B cell (primary cell): ENCODE data around the gene CLEC4A. TPM values are rescaled to one million over a fixed set of nuclear protein-coding genes. Genes with fewer than 3 reads are reported as not detected.
"Not testable (repeated sequence)": the region's sequence is repeated elsewhere in the genome, so short reads cannot be mapped to it uniquely, and the experiment has no call there.

Experiments used
- ATAC-seq: fragments of 200-7000 bp; cut with Tn5 transposase; one replicate; pipeline ENCODE4 v1.10.0; 2021; ENCODE audit warnings: low read depth, mild to moderate bottlenecking, moderate number of reproducible peaks, moderate library complexity
- CTCF ChIA-PET: fragments of 350-600 bp; sonication (Branson Sonifier 250); formaldehyde crosslinking; loops from one replicate; lab custom pipeline; 2021; ENCODE audit warnings: antibody characterized with exemption, inconsistent platforms; lab: Charles Lee
- POLR2A ChIA-PET: fragments of 350-600 bp; sonication (Branson Sonifier 250); formaldehyde crosslinking; loops from one replicate; lab custom pipeline; 2021; ENCODE audit warnings: antibody characterized with exemption; lab: Charles Lee
- DNase-seq: peaks from one replicate; pipeline ENCODE4 v3.0.0; 2013
- H2AFZ ChIP-seq: 2 replicates; pipeline ENCODE4 v1.6.1; 2012; ENCODE audit warnings: mild to moderate bottlenecking, low read depth, low read length; ENCODE audit not compliant: insufficient read depth, poor library complexity, severe bottlenecking
- H3K27ac ChIP-seq, 2 donors: 1 replicate in 1 of 2; 2 replicates in 1 of 2; pipeline ENCODE4 v1.5.1; 2012 to 2013; ENCODE audit warnings: low read length in 2 of 2, mild to moderate bottlenecking in 2 of 2, moderate library complexity in 1 of 2
- H3K27me3 ChIP-seq, 4 experiments: fragments of 200-600 bp in 1 of 4; sonication (generic) in 1 of 4; replicated peaks in 1 of 4; 1 replicate in 2 of 4; 2 replicates in 2 of 4; pipeline versions ENCODE4 v1.6.1 to v1.7.0; 2013 to 2016; ENCODE audit warnings: low read length in 3 of 4, mild to moderate bottlenecking in 2 of 4, mixed read lengths in 1 of 4, moderate library complexity in 1 of 4; ENCODE audit not compliant: insufficient read depth in 4 of 4, control insufficient read depth in 3 of 4; ENCODE audit errors: control extremely low read depth in 1 of 4
- H3K36me3 ChIP-seq, 2 experiments: replicated peaks in 1 of 2; 1 replicate in 1 of 2; 2 replicates in 1 of 2; pipeline versions ENCODE4 v1.6.1 to v1.7.1; 2013; ENCODE audit warnings: low read length in 1 of 2; ENCODE audit not compliant: insufficient read depth in 2 of 2, control insufficient read depth in 1 of 2; ENCODE audit errors: control extremely low read depth in 1 of 2, extremely low read depth in 1 of 2
- H3K4me1 ChIP-seq, 2 donors: fragments of 200-600 bp in 1 of 2; sonication (generic) in 1 of 2; 1 replicate in 1 of 2; 2 replicates in 1 of 2; pipeline versions ENCODE4 v1.5.1 to v1.6.1; 2013 to 2017; ENCODE audit warnings: low read length in 2 of 2; ENCODE audit not compliant: control insufficient read depth in 2 of 2, insufficient read depth in 2 of 2
- H3K4me2 ChIP-seq: replicated peaks from 2 replicates; pipeline ENCODE3; 2012; ENCODE audit warnings: mild to moderate bottlenecking, low read depth, low read length; ENCODE audit not compliant: poor library complexity, severe bottlenecking
- H3K4me3 ChIP-seq, 5 experiments: fragments of 200-600 bp in 1 of 5; sonication (generic) in 1 of 5; 1 replicate in 3 of 5; 2 replicates in 2 of 5; pipeline versions ENCODE4 v1.5.1 to v1.7.0; 2011 to 2016; ENCODE audit warnings: low read length in 4 of 5, mild to moderate bottlenecking in 4 of 5, low read depth in 2 of 5, control low read depth in 1 of 5, moderate library complexity in 1 of 5; ENCODE audit not compliant: insufficient read depth in 1 of 5; ENCODE audit errors: control extremely low read depth in 1 of 5, extremely low read depth in 1 of 5
- H3K79me2 ChIP-seq: fragments of 200-600 bp; sonication (generic); one replicate; pipeline ENCODE4 v1.6.0; 2016; ENCODE audit warnings: low read length; ENCODE audit not compliant: control insufficient read depth, insufficient read depth
- H3K9ac ChIP-seq: fragments of 200-600 bp; sonication (generic); 2 replicates; pipeline ENCODE4 v1.6.1; 2017; ENCODE audit warnings: mild to moderate bottlenecking, low read length, moderate library complexity
- H3K9me3 ChIP-seq, 3 donors: one replicate each; pipeline versions ENCODE4 v1.6.1 to v1.7.1; 2013; ENCODE audit warnings: low read length in 2 of 3; ENCODE audit not compliant: control insufficient read depth in 2 of 3, insufficient read depth in 1 of 3; ENCODE audit errors: control extremely low read depth in 1 of 3
- H4K20me1 ChIP-seq: 2 replicates; pipeline ENCODE4 v1.6.0; 2012; ENCODE audit warnings: mild to moderate bottlenecking, low read length; ENCODE audit not compliant: insufficient read depth, control insufficient read depth, poor library complexity, severe bottlenecking
- H3K27ac Mint-ChIP-seq: one replicate; pipeline ENCODE4 v1.8.0; 2021; ENCODE audit warnings: mixed read lengths
- H3K27me3 Mint-ChIP-seq: one replicate; pipeline ENCODE4 v1.8.0; 2021; ENCODE audit warnings: mixed read lengths
- H3K4me1 Mint-ChIP-seq: one replicate; pipeline ENCODE4 v1.8.0; 2021; ENCODE audit warnings: mixed read lengths
- H3K4me3 Mint-ChIP-seq: one replicate; pipeline ENCODE4 v1.8.0; 2021; ENCODE audit warnings: mixed read lengths
- H3K9me3 Mint-ChIP-seq: one replicate; pipeline ENCODE4 v1.8.0; 2022; ENCODE audit warnings: mixed read lengths; ENCODE audit not compliant: insufficient read depth
- CTCF ChIP-seq: fragments of 200-600 bp; IDR thresholded peaks from one replicate; pipeline ENCODE4 v1.8.0; 2022; ENCODE audit warnings: antibody characterized with exemption, mild to moderate bottlenecking
- EZH2 ChIP-seq: IDR thresholded peaks from 2 replicates; pipeline ENCODE4 v1.6.1; 2012; ENCODE audit warnings: borderline replicate concordance, low read depth, mild to moderate bottlenecking, moderate library complexity, low read length; ENCODE audit not compliant: insufficient read depth, poor library complexity, severe bottlenecking
- WGBS: methylation state at CpG from one replicate; pipeline ENCODE4 v1.1.5; 2013; ENCODE audit warnings: missing lambda C conversion rate; ENCODE audit not compliant: insufficient coverage; 5-methylcytosine and 5-hydroxymethylcytosine counted together
- intact Hi-C: fragments of 100-400 bp; cut with micrococcal nuclease; formaldehyde crosslinking; loops from one replicate; pipeline ENCODE4 v1.10.0; 2022
- polyA plus RNA-seq: library from polyadenylated mRNA; depleted of rRNA; stranded (reverse); fragments of >200 nt; gene quantifications from 2 replicates; pipeline ENCODE4 v1.2.3, GENCODE V29; 2012
- total RNA-seq, 2 donors: library from RNA; stranded (reverse); fragments of 120-200 nt in 1 of 2; gene quantifications; 1 replicate in 1 of 2; 2 replicates in 1 of 2; pipeline versions ENCODE4 v1.2.3 to v1.2.4, GENCODE V29; 2013 to 2022

Gene CLEC4A
- total and polyA plus RNA-seq, 2 donors (not counting 1 experiment from before 2014, with no cell fraction given): 1.6 to 6.1 TPM

GRCh38 chr12:8120072-8120713, 3.2 kb upstream of the CLEC4A start:
- no peak overlapping the region for H3K4me3 ChIP-seq
- no peak for TF ChIP-seq CTCF
- no peak for TF ChIP-seq EZH2
- no peak overlapping the region for H2AFZ ChIP-seq
- CTCF ChIA-PET: interaction anchor here (2.7 kb wide), 1 partner anchor 11 kb away, joined by 12 read pairs; no protein-coding TSS in a partner anchor
- H3K9me3 Mint-ChIP-seq: no peaks in the 10 kb centered on the region
- H3K79me2 ChIP-seq: peaks cover under 1% of the 10 kb centered on the region
- no peak overlapping the region for H3K4me3 Mint-ChIP-seq
- ATAC-seq: no peak
- H4K20me1 ChIP-seq: no peaks in the 10 kb centered on the region
- POLR2A ChIA-PET: no interaction called here
- peaks cover 0 to 1% of the 10 kb centered on the region in 2 experiments for H3K36me3 ChIP-seq
- H3K4me1 Mint-ChIP-seq: peaks cover 24% of the 10 kb centered on the region
- H3K27ac Mint-ChIP-seq: no peak overlapping the region
- H3K9ac ChIP-seq: no peak overlapping the region
- no peak overlapping the region for H3K27ac ChIP-seq
- H3K4me1 ChIP-seq: peaks cover 15 to 20% of the 10 kb centered on the region in 2 donors
- H3K9me3 ChIP-seq: no peaks in the 10 kb centered on the region
- H3K4me2 ChIP-seq: no peak overlapping the region
- DNase-seq: no peak
- intact Hi-C loops: no loop called here
- H3K27me3 ChIP-seq: no peaks in the 10 kb centered on the region
- no peaks in the 10 kb centered on the region for H3K27me3 Mint-ChIP-seq
- 89% methylated on average over 1 of the region's 4 CpGs for WGBS

- ChIA-PET POLR2A (no interaction called here), CTCF (no interaction called here)
- Histone ChIP-seq H3K36me3 (peaks cover 0 to 7% of the 10 kb centered on the region in 2 experiments), H3K4me2 (no peak overlapping the region), H2AFZ (no peak overlapping the region), H3K9ac (no peak overlapping the region), H3K27ac (no peak overlapping the region), H3K27me3 (no peaks in the 10 kb centered on the region), H3K4me3 (no peak overlapping the region), H4K20me1 (no peaks in the 10 kb centered on the region), H3K4me1 (peaks cover 20 to 21% of the 10 kb centered on the region in 2 donors), H3K9me3 (no peaks in the 10 kb centered on the region), H3K79me2 (peaks cover 37% of the 10 kb centered on the region)
- no peak for TF ChIP-seq EZH2
- no peak for TF ChIP-seq CTCF
- Mint-ChIP-seq H3K27ac (no peak overlapping the region), H3K27me3 (no peaks in the 10 kb centered on the region), H3K9me3 (no peaks in the 10 kb centered on the region), H3K4me3 (no peak overlapping the region), H3K4me1 (peaks cover 29% of the 10 kb centered on the region)
- intact Hi-C loops: no loop called here
- no peak for ATAC-seq
- DNase-seq: no peak
- 96% methylated on average over 4 of the region's 4 CpGs for WGBS
These were observed 3.7 kb downstream of the CLEC4A start for GRCh38 chr12:8127138-8127537.

GRCh38 chr12:8133636-8134397, 10.4 kb downstream of the CLEC4A start:
- H3K9ac ChIP-seq, H3K27me3 Mint-ChIP-seq, H3K4me1 Mint-ChIP-seq, H3K79me2 ChIP-seq, H3K4me1 ChIP-seq, H2AFZ ChIP-seq, H3K9me3 Mint-ChIP-seq, H3K4me2 ChIP-seq, H3K27ac ChIP-seq, H3K4me3 ChIP-seq, H3K27ac Mint-ChIP-seq, H3K9me3 ChIP-seq, CTCF ChIA-PET, H4K20me1 ChIP-seq, POLR2A ChIA-PET, DNase-seq, intact Hi-C loops, ATAC-seq, H3K27me3 ChIP-seq, H3K4me3 Mint-ChIP-seq: not testable (repeated sequence)
- 93% methylated on average over 15 of the region's 18 CpGs for WGBS
- peaks cover under 1 to 22% of the 10 kb centered on the region in 2 experiments for H3K36me3 ChIP-seq
